GM12878 (cell line): ENCODE results near the gene GRIPAP1. TPM values are rescaled to one million over a fixed set of nuclear protein-coding genes. Genes with fewer than 3 reads are reported as not detected.

ENCODE experiments used
- ATAC-seq: fragments of 200-7000 bp; cut with Tn5 transposase; 3 replicates; pipeline ENCODE4 v1.9.1; 2020; ENCODE audit warnings: mild to moderate bottlenecking, moderate library complexity
- BruUV-seq: library from RNA; stranded (reverse); fragments of 400-500 nt; replicated peaks from 2 replicates; lab custom pipeline; 2021; lab: Mats Ljungman, UMichigan
- CTCF ChIA-PET: fragments of 300-600 bp; sonication (Branson Sonifier 250); formaldehyde crosslinking; extraction: SDS; loops from one replicate; lab custom pipeline; 2021; ENCODE audit warnings: inconsistent platforms; lab: Yijun Ruan, JAX
- POLR2A ChIA-PET: fragments of 350-600 bp; formaldehyde crosslinking; extraction: SDS; loops from one replicate; lab custom pipeline; 2021; ENCODE audit warnings: inconsistent platforms; lab: Charles Lee
- RAD21 ChIA-PET: fragments of 300-600 bp; sonication (Branson Sonifier 250); formaldehyde crosslinking; loops from one replicate; lab custom pipeline; 2023; ENCODE audit warnings: antibody characterized with exemption; ENCODE audit not compliant: unreplicated experiment; lab: Charles Lee
- SMC1A ChIA-PET: fragments of 300-600 bp; sonication (Branson Sonifier 250); formaldehyde crosslinking; loops from one replicate; lab custom pipeline; 2023; ENCODE audit not compliant: unreplicated experiment, uncharacterized antibody; lab: Charles Lee
- DNase-seq: peaks from one replicate; pipeline ENCODE4 v3.0.0-alpha.2; 2011; ENCODE audit warnings: low read depth, low spot score
- FAIRE-seq: peaks from 3 replicates; lab custom pipeline; 2011; peaks lifted over from hg19 to GRCh38; lab: Jason Lieb, UNC
- H2AFZ ChIP-seq: 2 replicates; pipeline ENCODE4 v1.6.0; 2011; ENCODE audit warnings: low read depth, low read length, control low read depth; ENCODE audit not compliant: control insufficient read depth
- H3K27ac ChIP-seq: 2 replicates; pipeline ENCODE4 v1.5.1; 2011; ENCODE audit warnings: control low read depth; ENCODE audit not compliant: control insufficient read depth, insufficient read depth
- H3K27me3 ChIP-seq, 2 experiments: replicated peaks in 1 of 2; 2 replicates each; pipeline versions ENCODE4 v1.6.0 to v1.6.1; 2011; ENCODE audit warnings: low read length in 1 of 2; ENCODE audit not compliant: control insufficient read depth in 2 of 2, insufficient read depth in 2 of 2
- H3K36me3 ChIP-seq, 2 experiments: 2 replicates each; pipeline ENCODE4 v1.5.1; 2011; ENCODE audit warnings: low read length in 1 of 2; ENCODE audit not compliant: control insufficient read depth in 2 of 2, insufficient read depth in 2 of 2
- H3K4me1 ChIP-seq: 2 replicates; pipeline ENCODE4 v1.6.1; 2011; ENCODE audit warnings: mild to moderate bottlenecking, low read length, moderate library complexity, mixed read lengths; ENCODE audit not compliant: control insufficient read depth, insufficient read depth
- H3K4me2 ChIP-seq: 2 replicates; pipeline ENCODE4 v1.6.0; 2011; ENCODE audit warnings: control low read depth; ENCODE audit not compliant: control insufficient read depth, insufficient read depth
- H3K4me3 ChIP-seq: fragments of 200-600 bp; sonication (generic); 2 replicates; pipeline ENCODE4 v1.5.1; 2016
- H3K79me2 ChIP-seq: 2 replicates; pipeline ENCODE4 v1.6.0; 2011; ENCODE audit warnings: low read length; ENCODE audit not compliant: control insufficient read depth, insufficient read depth
- H3K9ac ChIP-seq: 2 replicates; pipeline ENCODE4 v1.8.0; 2011; ENCODE audit warnings: low read length, control low read depth, mixed read lengths; ENCODE audit not compliant: control insufficient read depth, insufficient read depth
- H3K9me3 ChIP-seq: replicated peaks from 3 replicates; pipeline ENCODE4 v1.5.1; 2011; ENCODE audit warnings: mild to moderate bottlenecking, low read length; ENCODE audit not compliant: control insufficient read depth, insufficient read depth
- H4K20me1 ChIP-seq: 2 replicates; pipeline ENCODE4 v1.6.0; 2011; ENCODE audit not compliant: control insufficient read depth, insufficient read depth
- EP300 ChIP-seq, 2 experiments: fragments of 150-350 bp in 1 of 2; IDR thresholded peaks; 2 replicates each; pipeline ENCODE4 v1.6.1; 2011 to 2012; ENCODE audit warnings: low read depth in 2 of 2, low read length in 2 of 2, borderline replicate concordance in 1 of 2, improper control_type of control experiment in 1 of 2, inconsistent platforms in 1 of 2; ENCODE audit not compliant: control insufficient read depth in 1 of 2
- HDAC2 ChIP-seq: fragments of 200-600 bp; sonication (generic); IDR thresholded peaks from 2 replicates; pipeline ENCODE4 v1.6.1; 2017
- IRF4 ChIP-seq: IDR thresholded peaks from 2 replicates; pipeline ENCODE4 v1.6.1; 2011; ENCODE audit warnings: low read depth, low read length
- NFXL1 ChIP-seq: fragments of 450-650 bp; IDR thresholded peaks from 2 replicates; pipeline ENCODE4 v1.6.1; 2017; ENCODE audit warnings: antibody characterized with exemption, mild to moderate bottlenecking, borderline replicate concordance
- PAX8 ChIP-seq: fragments of 450-650 bp; IDR thresholded peaks from 2 replicates; pipeline ENCODE4 v1.6.1; 2017; ENCODE audit warnings: mild to moderate bottlenecking, moderate library complexity
- WGBS: methylation state at CpG from one replicate; pipeline ENCODE4 v1.1.6; 2016; ENCODE audit warnings: low lambda C conversion rate; ENCODE audit not compliant: insufficient replicate concordance, insufficient coverage; ENCODE audit errors: missing lambda C conversion rate; 5-methylcytosine and 5-hydroxymethylcytosine counted together
- in situ Hi-C: fragments of 300-500 bp; cut with MboI; formaldehyde crosslinking; loops from 9 replicates; pipeline ENCODE4 v1.14.3; 2018; ENCODE audit warnings: mixed read lengths
- intact Hi-C: fragments of 100-400 bp; cut with micrococcal nuclease; formaldehyde crosslinking; loops from one replicate; pipeline ENCODE4 v1.14.2; 2022; ENCODE audit not compliant: unreplicated experiment
- polyA plus RNA-seq, 11 experiments: library from polyadenylated mRNA; depleted of rRNA in 4 of 11; unstranded in 6 of 11; stranded (reverse) in 5 of 11; fragments of >200 nt; fragmentation: Nextera tagmentation in 4 of 11; fragmentation: Illumina TruSeq in 1 of 11; extraction: Ambion mirVana in 4 of 11; extraction: Trizol in 1 of 11; gene quantifications; 1 replicate in 1 of 11; 2 replicates in 10 of 11; pipeline versions ENCODE4 v1.2.1 to v1.2.3, GENCODE V29; 2011 to 2016; ENCODE audit warnings: inconsistent platforms in 2 of 11, missing spikeins in 2 of 11, low read depth in 1 of 11
- total RNA-seq, 4 experiments: library from RNA; depleted of rRNA in 3 of 4; stranded (reverse); fragments of >200 nt in 3 of 4; fragmentation: Illumina TruSeq in 1 of 4; extraction: Trizol in 1 of 4; gene quantifications; 2 replicates each; pipeline versions ENCODE4 v1.2.1 to v1.2.3, GENCODE V29; 2013 to 2021
- TF ChIP-seq, protein P1 (sequence below): fragments of 450-650 bp; IDR thresholded peaks from 2 replicates; pipeline ENCODE4 v1.6.1; 2016; ENCODE audit warnings: mild to moderate bottlenecking, moderate library complexity, borderline replicate concordance
- TF ChIP-seq, protein P2 (sequence below): IDR thresholded peaks from 2 replicates; pipeline ENCODE4 v1.6.1; 2011; ENCODE audit warnings: mild to moderate bottlenecking, low read depth, low read length, moderate library complexity; ENCODE audit not compliant: insufficient replicate concordance
- TF ChIP-seq, protein P3 (sequence below): IDR thresholded peaks from 2 replicates; pipeline ENCODE4 v1.6.1; 2012; ENCODE audit warnings: low read depth, low read length, improper control_type of control experiment
- TF ChIP-seq, protein P4 (sequence below): IDR thresholded peaks from 2 replicates; pipeline ENCODE4 v1.6.1; 2011; ENCODE audit warnings: borderline replicate concordance, low read depth, mild to moderate bottlenecking, moderate library complexity, mixed read lengths, low read length; ENCODE audit not compliant: insufficient read depth; ENCODE audit errors: extremely low read length

GRIPAP1 gene
- total and polyA plus RNA-seq, 10 of the 15 experiments (the other 5 are each of a cell fraction or from before 2014, with no cell fraction given) = 4.2 to 44.7 (median 25.8) TPM

DNA sequence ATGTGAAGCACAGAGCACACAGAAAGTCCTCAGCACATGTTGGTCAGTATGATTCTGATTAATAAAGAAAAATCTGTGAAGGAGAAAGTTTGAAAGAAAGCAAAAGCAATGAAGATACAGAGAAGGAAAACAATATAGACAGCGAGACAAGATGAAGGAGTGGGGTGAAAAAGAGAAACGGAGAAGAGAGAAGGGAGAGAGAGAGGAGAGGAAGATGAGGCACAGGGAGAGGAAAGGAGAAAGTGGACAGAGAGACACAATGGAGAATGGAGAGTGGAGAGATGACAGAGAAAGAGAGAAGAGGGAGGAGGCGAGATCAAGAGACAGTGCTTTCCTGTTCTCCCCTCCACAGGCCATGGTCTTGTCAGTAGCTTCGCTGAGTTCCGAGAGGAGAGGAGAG is 26.5 kb downstream of the GRIPAP1 start (continued):
- TF ChIP-seq, protein P1, sequence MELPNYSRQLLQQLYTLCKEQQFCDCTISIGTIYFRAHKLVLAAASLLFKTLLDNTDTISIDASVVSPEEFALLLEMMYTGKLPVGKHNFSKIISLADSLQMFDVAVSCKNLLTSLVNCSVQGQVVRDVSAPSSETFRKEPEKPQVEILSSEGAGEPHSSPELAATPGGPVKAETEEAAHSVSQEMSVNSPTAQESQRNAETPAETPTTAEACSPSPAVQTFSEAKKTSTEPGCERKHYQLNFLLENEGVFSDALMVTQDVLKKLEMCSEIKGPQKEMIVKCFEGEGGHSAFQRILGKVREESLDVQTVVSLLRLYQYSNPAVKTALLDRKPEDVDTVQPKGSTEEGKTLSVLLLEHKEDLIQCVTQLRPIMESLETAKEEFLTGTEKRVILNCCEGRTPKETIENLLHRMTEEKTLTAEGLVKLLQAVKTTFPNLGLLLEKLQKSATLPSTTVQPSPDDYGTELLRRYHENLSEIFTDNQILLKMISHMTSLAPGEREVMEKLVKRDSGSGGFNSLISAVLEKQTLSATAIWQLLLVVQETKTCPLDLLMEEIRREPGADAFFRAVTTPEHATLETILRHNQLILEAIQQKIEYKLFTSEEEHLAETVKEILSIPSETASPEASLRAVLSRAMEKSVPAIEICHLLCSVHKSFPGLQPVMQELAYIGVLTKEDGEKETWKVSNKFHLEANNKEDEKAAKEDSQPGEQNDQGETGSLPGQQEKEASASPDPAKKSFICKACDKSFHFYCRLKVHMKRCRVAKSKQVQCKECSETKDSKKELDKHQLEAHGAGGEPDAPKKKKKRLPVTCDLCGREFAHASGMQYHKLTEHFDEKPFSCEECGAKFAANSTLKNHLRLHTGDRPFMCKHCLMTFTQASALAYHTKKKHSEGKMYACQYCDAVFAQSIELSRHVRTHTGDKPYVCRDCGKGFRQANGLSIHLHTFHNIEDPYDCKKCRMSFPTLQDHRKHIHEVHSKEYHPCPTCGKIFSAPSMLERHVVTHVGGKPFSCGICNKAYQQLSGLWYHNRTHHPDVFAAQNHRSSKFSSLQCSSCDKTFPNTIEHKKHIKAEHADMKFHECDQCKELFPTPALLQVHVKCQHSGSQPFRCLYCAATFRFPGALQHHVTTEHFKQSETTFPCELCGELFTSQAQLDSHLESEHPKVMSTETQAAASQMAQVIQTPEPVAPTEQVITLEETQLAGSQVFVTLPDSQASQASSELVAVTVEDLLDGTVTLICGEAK = no peak

DNA sequence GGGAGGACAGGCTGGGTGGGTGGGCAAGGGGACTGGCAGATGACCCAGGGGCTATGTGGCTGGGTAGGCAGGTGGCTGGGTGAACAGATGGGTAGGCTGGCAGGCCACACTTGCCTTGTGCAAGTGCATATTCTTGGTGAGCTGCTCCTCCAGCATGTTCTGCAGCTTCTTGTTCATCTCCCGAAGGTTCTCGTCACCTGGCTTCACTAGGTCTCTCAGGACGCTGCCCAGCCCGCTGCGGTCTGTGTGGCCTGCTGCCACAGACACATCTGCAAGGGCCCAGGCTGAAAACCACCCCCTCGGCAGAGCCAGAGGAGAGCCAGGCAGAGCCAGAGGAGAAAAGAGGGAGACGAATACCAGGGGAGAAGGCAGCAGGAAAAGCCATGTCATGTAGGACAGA is 27.0 kb downstream of the GRIPAP1 start:
- Histone ChIP-seq H3K79me2 (no peaks in the 10 kb centered on the region), H3K9ac (no peak overlapping the region), H3K36me3 (no peaks in the 10 kb centered on the region; a peak in 3 of 4 replicates), H3K4me2 (no peak overlapping the region), H3K9me3 (no peaks in the 10 kb centered on the region; the same call in 2 of the 3 replicates), H3K27ac (no peak overlapping the region), H3K27me3 (no peaks in the 10 kb centered on the region), H3K4me3 (no peak overlapping the region), H3K4me1 (peaks cover 5% of the 10 kb centered on the region), H2AFZ (no peak overlapping the region), H4K20me1 (no peaks in the 10 kb centered on the region)
- no peak for FAIRE-seq
- DNase-seq = no peak
- ChIA-PET CTCF (interaction anchor here (1.1 kb wide), 1 partner anchor 67 kb away, joined by 3 read pairs; no protein-coding TSS in a partner anchor), POLR2A (interaction anchor here (0.6 to 0.7 kb wide), 2 partner anchors 26 to 34 kb away, joined by 3 to 8 read pairs; no protein-coding TSS in a partner anchor), RAD21 (no interaction called here), SMC1A (no interaction called here)
- no TSS peak for BruUV-seq
- in situ Hi-C loops (no loop called here), intact Hi-C loops (no loop called here)
- ATAC-seq = no peak
- TF ChIP-seq, protein P2, sequence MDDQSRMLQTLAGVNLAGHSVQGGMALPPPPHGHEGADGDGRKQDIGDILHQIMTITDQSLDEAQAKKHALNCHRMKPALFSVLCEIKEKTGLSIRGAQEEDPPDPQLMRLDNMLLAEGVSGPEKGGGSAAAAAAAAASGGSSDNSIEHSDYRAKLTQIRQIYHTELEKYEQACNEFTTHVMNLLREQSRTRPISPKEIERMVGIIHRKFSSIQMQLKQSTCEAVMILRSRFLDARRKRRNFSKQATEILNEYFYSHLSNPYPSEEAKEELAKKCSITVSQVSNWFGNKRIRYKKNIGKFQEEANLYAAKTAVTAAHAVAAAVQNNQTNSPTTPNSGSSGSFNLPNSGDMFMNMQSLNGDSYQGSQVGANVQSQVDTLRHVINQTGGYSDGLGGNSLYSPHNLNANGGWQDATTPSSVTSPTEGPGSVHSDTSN = no peak
- TF ChIP-seq NFXL1 (no peak), EP300 (IDR thresholded peaks at IDR 0.05; ENCODE audit: borderline replicate concordance in 1 of 2, control insufficient read depth in 1 of 2, low read depth in 2 of 2, low read length in 2 of 2) (no peak), IRF4 (no peak), PAX8 (no peak), HDAC2 (no peak)
- TF ChIP-seq, protein P3, sequence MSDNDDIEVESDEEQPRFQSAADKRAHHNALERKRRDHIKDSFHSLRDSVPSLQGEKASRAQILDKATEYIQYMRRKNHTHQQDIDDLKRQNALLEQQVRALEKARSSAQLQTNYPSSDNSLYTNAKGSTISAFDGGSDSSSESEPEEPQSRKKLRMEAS = no peak
- TF ChIP-seq, protein P4, sequence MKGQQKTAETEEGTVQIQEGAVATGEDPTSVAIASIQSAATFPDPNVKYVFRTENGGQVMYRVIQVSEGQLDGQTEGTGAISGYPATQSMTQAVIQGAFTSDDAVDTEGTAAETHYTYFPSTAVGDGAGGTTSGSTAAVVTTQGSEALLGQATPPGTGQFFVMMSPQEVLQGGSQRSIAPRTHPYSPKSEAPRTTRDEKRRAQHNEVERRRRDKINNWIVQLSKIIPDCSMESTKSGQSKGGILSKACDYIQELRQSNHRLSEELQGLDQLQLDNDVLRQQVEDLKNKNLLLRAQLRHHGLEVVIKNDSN = no peak
- WGBS = 71% methylated on average over 7 of the region's 7 CpGs
